HEK293T (cell line): Measurements from ENCODE around the gene SDHAF3.

ENCODE experiments used
- ELF4 ChIP-seq: fragments of 450-650 bp; IDR thresholded peaks from 2 replicates; pipeline ENCODE4 v1.6.1; 2017; ENCODE audit warnings: antibody characterized with exemption
- NFRKB ChIP-seq: fragments of 450-650 bp; IDR thresholded peaks from 2 replicates; pipeline ENCODE4 v1.6.1; 2016; ENCODE audit warnings: mild to moderate bottlenecking, moderate library complexity
- PKNOX1 ChIP-seq: fragments of 450-650 bp; IDR thresholded peaks from 2 replicates; pipeline ENCODE4 v1.6.1; 2016
- SP1 ChIP-seq: fragments of 450-650 bp; IDR thresholded peaks from 2 replicates; pipeline ENCODE4 v1.6.1; 2017
- SUZ12 ChIP-seq: fragments of 450-650 bp; IDR thresholded peaks from 2 replicates; pipeline ENCODE4 v1.6.1; 2016; ENCODE audit warnings: mild to moderate bottlenecking

- no peak for TF ChIP-seq SP1
- TF ChIP-seq PKNOX1 = no peak
- TF ChIP-seq ELF4 = no peak
- TF ChIP-seq SUZ12 = no peak
- no peak for TF ChIP-seq NFRKB
Observed at GRCh38 chr7:97179454-97180104, 62.1 kb downstream of the SDHAF3 start.
